ENCODE data around the gene RMC1. TPM values are rescaled to one million over a fixed set of nuclear protein-coding genes. Genes with fewer than 3 reads are reported as not detected.

Gene RMC1
- total RNA-seq = 10 to 100 TPM; 44.4 to 48.5 TPM
- polyA plus RNA-seq = 10 to 100 TPM; 24.6 to 28.3 (median 25.5) TPM
- 29.5 to 51.7 (median 46.9) reads per million in 6 experiments for total RNA-seq

GRCh38 chr18:23503038-23503962, at the start of gene RMC1:
Gene RMC1 (plus strand): TSS chr18:23503511. CDS start chr18:23503619, 108 bp downstream.
- POLR2A ChIA-PET = interaction anchor here (0.6 to 1.8 kb wide), 7 partner anchors 12 to 83 kb away, joined by 3 to 9 read pairs (median 6); partner anchors contain the start of genes NPC1 and RIOK3
- H3K27ac Mint-ChIP-seq = peak within 1 kb of the TSS; percentile 92 to 96 (median 95)
- peaks cover 25 to 76% (median 53%) of the 10 kb centered on the region in 4 donors for H3K4me1 Mint-ChIP-seq
- DNase-seq (peak; percentile 90 to 99 (median 96)), ATAC-seq (peak; percentile 89)
- no peaks in the 10 kb centered on the region for H3K9me3 Mint-ChIP-seq
- H3K4me3 Mint-ChIP-seq = peak within 1 kb of the TSS; percentile 91 to 97 (median 95)
- no peaks in the 10 kb centered on the region for H3K27me3 Mint-ChIP-seq
- H3K36me3 Mint-ChIP-seq = peaks cover 0 to 26% (median 6%) of the 10 kb centered on the region in 3 donors

GRCh38 chr18:23453680-23454058, 49.6 kb upstream of the RMC1 start:
- Mint-ChIP-seq H3K9me3 (no peaks in the 10 kb centered on the region), H3K36me3 (peaks cover 0 to 17% (median 0%) of the 10 kb centered on the region in 3 donors), H3K4me3 (peak overlapping the region; percentile 92 to 100 (median 99)), H3K27me3 (no peaks in the 10 kb centered on the region), H3K27ac (peak overlapping the region; percentile 92 to 99 (median 96)), H3K4me1 (peaks cover 20 to 57% (median 49%) of the 10 kb centered on the region in 4 donors)
- POLR2A ChIA-PET = interaction anchor here (0.8 to 2.4 kb wide), 7 partner anchors 10 to 685 kb away, joined by 3 to 11 read pairs (median 6); partner anchors contain the start of gene RMC1
- DNase-seq (peak in 1 of 10 donors; percentile 3), ATAC-seq (peak; percentile 48 to 67)

DNA sequence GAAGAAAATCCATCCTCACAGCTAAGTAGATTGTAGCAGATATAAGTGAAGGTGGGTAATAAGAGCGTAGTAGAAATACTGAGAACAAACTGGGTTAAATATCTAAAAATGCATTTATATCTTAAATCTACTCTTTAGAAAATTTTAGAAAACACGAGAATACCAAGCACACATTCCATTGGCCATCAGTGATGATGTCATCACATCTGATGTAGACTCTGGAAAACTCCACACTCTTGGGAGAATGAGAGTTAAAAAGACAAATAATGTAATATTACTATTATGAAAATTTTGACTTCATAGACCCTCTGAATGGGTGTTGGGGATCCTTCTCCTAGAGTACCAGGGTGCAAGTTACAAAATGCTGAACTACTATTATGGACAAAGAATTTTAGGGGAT, 46.5 kb upstream of the RMC1 start:
- Mint-ChIP-seq H3K27ac (peak overlapping the region in 3 of 10 donors; percentile 18 to 69 (median 33)), H3K36me3 (peaks cover 0 to 38% (median 2%) of the 10 kb centered on the region in 3 donors), H3K4me3 (peak overlapping the region in 8 of 10 donors; percentile 6 to 73 (median 34)), H3K4me1 (peaks cover 37 to 86% (median 77%) of the 10 kb centered on the region in 4 donors), H3K9me3 (no peaks in the 10 kb centered on the region), H3K27me3 (no peaks in the 10 kb centered on the region)
- POLR2A ChIA-PET = no interaction called here
- ATAC-seq (no peak), DNase-seq (no peak)

GRCh38 chr18:23458830-23459529, 44.3 kb upstream of the RMC1 start:
- no peaks in the 10 kb centered on the region for H3K9me3 Mint-ChIP-seq
- no peaks in the 10 kb centered on the region for H3K27me3 Mint-ChIP-seq
- POLR2A ChIA-PET = interaction anchor here (1.0 kb wide), 1 partner anchor 12 kb away, joined by 3 read pairs; no protein-coding TSS in a partner anchor
- H3K4me3 Mint-ChIP-seq = peak overlapping the region in 9 of 10 donors; percentile 20 to 72 (median 48)
- H3K36me3 Mint-ChIP-seq = peaks cover 0 to 58% (median 4%) of the 10 kb centered on the region in 3 donors
- H3K4me1 Mint-ChIP-seq = peaks cover 37 to 77% (median 72%) of the 10 kb centered on the region in 4 donors
- H3K27ac Mint-ChIP-seq = peak overlapping the region in 5 of 10 donors; percentile 5 to 69 (median 22)
- no peak for ATAC-seq
- DNase-seq = no peak

- H3K4me1 Mint-ChIP-seq = peaks cover 37 to 71% (median 67%) of the 10 kb centered on the region in 4 donors
- H3K27ac Mint-ChIP-seq = peak overlapping the region in 6 of 10 donors; percentile 11 to 58 (median 32)
Measured at GRCh38 chr18:23459530-23459921, 43.8 kb upstream of the RMC1 start.

DNA sequence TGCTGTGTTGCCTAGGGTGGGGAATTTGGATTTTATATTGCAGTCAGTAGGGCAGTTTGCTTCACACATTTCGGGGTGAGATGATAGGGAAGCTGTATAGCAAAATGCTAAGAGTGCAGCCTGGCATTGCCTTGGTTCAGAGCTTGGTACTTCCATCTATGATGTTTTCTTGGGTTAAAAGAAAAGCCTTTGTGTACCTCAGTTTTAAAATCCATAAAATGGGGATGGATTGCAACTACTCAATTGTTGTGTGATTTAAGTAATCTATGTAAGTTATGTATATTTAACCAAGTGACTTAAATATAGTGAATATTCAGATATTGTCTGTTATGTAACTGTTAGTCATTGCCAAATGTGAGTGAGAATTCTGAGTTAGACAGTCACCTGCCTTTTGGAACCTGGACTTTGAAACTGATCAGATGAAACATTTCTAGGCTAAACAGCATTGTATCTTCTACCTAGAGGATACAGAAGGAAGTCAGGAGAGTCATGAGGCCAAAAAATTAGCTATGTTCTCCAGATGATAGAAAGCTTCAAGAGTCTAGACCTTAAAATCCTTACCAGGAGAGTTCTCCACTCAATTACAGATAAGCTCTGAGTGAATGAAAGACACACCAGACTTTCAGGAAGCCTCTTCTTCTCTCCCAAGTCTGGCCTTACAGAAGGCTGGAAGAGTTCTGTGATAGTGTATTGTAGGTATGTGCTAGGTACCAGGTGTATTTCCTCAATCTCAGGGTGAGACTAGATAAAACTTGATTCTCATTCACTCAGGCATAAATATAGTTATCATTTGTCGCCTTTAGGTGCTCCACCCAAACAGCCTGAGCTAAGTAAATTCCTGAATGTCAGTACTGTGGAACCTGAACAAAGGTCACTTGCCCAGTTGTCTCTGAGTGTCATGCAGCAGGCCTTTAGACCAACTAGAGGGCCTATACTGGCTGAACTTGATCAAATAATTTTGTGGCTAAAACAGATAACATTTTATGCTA, 42.7 kb upstream of the RMC1 start:
- Mint-ChIP-seq H3K27ac (peak overlapping the region in 8 of 10 donors; percentile 10 to 76 (median 46)), H3K36me3 (peaks cover 0 to 69% (median 5%) of the 10 kb centered on the region in 3 donors), H3K9me3 (no peaks in the 10 kb centered on the region), H3K27me3 (no peaks in the 10 kb centered on the region), H3K4me3 (peak overlapping the region in 5 of 10 donors; percentile 14 to 37 (median 24)), H3K4me1 (peaks cover 35 to 63% (median 58%) of the 10 kb centered on the region in 4 donors)
- POLR2A ChIA-PET = interaction anchor here (1.0 kb wide), 1 partner anchor 11 kb away, joined by 3 read pairs; no protein-coding TSS in a partner anchor
- DNase-seq (no peak), ATAC-seq (no peak)

More at GRCh38 chr18:23459530-23459921, 43.8 kb upstream of the RMC1 start:
- POLR2A ChIA-PET = interaction anchor here (1.0 kb wide), 1 partner anchor 12 kb away, joined by 3 read pairs; no protein-coding TSS in a partner anchor
- DNase-seq = no peak
- Mint-ChIP-seq H3K4me3 (peak overlapping the region in 7 of 10 donors; percentile 22 to 65 (median 24)), H3K27me3 (no peaks in the 10 kb centered on the region), H3K36me3 (peaks cover 0 to 64% (median 5%) of the 10 kb centered on the region in 3 donors), H3K9me3 (no peaks in the 10 kb centered on the region)
- no peak for ATAC-seq

DNA sequence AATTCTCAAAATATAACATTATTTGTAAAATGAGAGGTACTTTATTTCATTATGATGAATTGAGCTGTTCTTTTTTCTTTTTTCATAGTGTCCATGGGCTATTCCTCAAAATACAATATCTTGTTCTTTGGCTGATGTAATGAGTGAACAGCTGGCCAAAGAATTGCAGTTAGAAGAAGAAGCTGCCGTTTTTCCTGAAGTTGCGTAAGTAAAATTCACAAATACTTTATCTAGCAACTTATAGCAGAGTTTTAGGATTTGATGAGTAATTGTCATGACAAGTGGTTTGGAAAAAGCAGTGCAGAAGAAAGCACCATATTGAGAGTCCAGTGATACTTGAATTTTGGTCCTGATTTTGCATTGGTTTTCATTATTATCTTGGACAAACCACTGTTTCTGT, 40.4 kb upstream of the RMC1 start:
- peaks cover 29 to 46% (median 45%) of the 10 kb centered on the region in 4 donors for H3K4me1 Mint-ChIP-seq
- H3K27ac Mint-ChIP-seq = no peak overlapping the region
- no peak overlapping the region for H3K4me3 Mint-ChIP-seq
- DNase-seq (no peak), ATAC-seq (no peak)
- POLR2A ChIA-PET = no interaction called here
- H3K36me3 Mint-ChIP-seq = peaks cover 0 to 79% (median 12%) of the 10 kb centered on the region in 3 donors
- H3K9me3 Mint-ChIP-seq = no peaks in the 10 kb centered on the region
- no peaks in the 10 kb centered on the region for H3K27me3 Mint-ChIP-seq

DNA sequence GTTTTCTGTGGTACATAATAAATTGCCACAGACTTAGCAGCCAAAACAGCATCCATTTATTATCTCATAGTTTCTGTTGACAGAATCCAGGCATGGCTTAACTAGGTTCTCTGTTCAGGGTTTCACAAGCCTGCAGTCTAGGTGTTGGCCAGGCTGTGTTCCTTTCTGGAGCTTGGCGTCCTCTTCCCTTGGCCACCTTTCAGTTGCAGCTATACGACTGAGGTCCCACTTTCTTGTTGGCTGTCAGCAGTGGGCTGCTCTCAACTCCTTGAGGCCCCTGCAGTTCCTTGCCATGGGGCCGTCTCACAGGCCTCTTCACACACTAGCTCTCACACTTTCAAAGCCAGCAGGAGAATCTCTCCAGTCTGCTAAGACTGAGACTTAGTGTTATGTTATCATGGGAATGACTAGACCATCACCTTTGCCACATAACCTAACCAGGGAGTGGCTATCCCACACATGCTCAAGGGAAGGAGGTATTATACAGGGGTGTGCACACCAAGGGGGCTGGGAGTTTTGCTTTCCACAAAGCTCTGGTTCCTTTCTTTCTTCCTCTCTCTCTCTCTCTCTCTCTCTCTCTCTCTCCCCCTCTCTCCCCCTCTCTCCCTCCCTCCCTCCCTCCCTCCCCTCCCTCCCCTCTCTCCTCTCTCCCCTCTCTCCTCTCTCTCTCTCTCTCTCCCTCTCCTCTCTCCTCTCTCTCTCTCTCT, 34.4 kb upstream of the RMC1 start:
- H3K27me3 Mint-ChIP-seq = no peaks in the 10 kb centered on the region
- no peak overlapping the region for H3K4me3 Mint-ChIP-seq
- H3K4me1 Mint-ChIP-seq = peaks cover 0 to 3% (median 1%) of the 10 kb centered on the region in 4 donors
- H3K27ac Mint-ChIP-seq = peak overlapping the region in 1 of 10 donors; percentile 11
- DNase-seq = no peak
- no peaks in the 10 kb centered on the region for H3K9me3 Mint-ChIP-seq
- peaks cover 0 to 46% (median 21%) of the 10 kb centered on the region in 3 donors for H3K36me3 Mint-ChIP-seq
- ATAC-seq = no peak
- POLR2A ChIA-PET = interaction anchor here (0.7 kb wide), 1 partner anchor 27 kb away, joined by 5 read pairs; no protein-coding TSS in a partner anchor

GRCh38 chr18:23470620-23471387, 32.5 kb upstream of the RMC1 start:
- no peak overlapping the region for H3K4me3 Mint-ChIP-seq
- H3K27me3 Mint-ChIP-seq = no peaks in the 10 kb centered on the region
- H3K9me3 Mint-ChIP-seq = no peaks in the 10 kb centered on the region
- peak overlapping the region in 4 of 10 donors; percentile 2 to 58 (median 32) for H3K27ac Mint-ChIP-seq
- ATAC-seq (no peak), DNase-seq (no peak)
- H3K4me1 Mint-ChIP-seq = peaks cover 0 to 6% (median 2%) of the 10 kb centered on the region in 4 donors
- POLR2A ChIA-PET = interaction anchor here (0.5 to 1.5 kb wide), 3 partner anchors 11 to 69 kb away, joined by 3 to 5 read pairs (median 4); no protein-coding TSS in a partner anchor
- peaks cover 0 to 49% (median 25%) of the 10 kb centered on the region in 3 donors for H3K36me3 Mint-ChIP-seq

DNA sequence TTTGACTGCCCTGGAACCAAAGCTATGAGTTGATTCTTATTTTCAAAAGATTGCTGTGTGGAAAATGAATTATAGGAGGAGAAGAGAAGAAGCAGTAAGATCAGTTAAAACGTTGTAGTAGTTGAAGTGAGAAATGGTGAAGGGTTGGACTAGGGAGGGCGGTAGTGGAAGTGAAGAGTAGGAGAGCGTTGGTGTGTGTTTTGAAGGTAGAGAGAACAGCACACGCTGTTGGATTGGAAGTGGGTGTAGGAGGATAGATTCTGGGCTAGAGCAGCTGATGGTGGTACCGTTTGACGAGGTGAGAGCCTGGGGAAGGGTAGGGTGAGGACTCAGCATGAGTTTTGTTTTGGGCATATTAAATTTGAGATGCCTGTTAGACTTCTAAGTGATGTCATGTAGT, 31.8 kb upstream of the RMC1 start:
- DNase-seq = no peak
- POLR2A ChIA-PET = interaction anchor here (0.5 to 1.5 kb wide), 2 partner anchors 12 to 14 kb away, joined by 3 to 5 read pairs; no protein-coding TSS in a partner anchor
- ATAC-seq = no peak
- H3K9me3 Mint-ChIP-seq = no peaks in the 10 kb centered on the region
- H3K27me3 Mint-ChIP-seq = no peaks in the 10 kb centered on the region
- H3K36me3 Mint-ChIP-seq = peaks cover 0 to 49% (median 25%) of the 10 kb centered on the region in 3 donors
- no peak overlapping the region for H3K27ac Mint-ChIP-seq
- H3K4me1 Mint-ChIP-seq = peaks cover 0 to 6% (median 0%) of the 10 kb centered on the region in 4 donors
- no peak overlapping the region for H3K4me3 Mint-ChIP-seq
